ENCODE results near the gene VWF.

DNA sequence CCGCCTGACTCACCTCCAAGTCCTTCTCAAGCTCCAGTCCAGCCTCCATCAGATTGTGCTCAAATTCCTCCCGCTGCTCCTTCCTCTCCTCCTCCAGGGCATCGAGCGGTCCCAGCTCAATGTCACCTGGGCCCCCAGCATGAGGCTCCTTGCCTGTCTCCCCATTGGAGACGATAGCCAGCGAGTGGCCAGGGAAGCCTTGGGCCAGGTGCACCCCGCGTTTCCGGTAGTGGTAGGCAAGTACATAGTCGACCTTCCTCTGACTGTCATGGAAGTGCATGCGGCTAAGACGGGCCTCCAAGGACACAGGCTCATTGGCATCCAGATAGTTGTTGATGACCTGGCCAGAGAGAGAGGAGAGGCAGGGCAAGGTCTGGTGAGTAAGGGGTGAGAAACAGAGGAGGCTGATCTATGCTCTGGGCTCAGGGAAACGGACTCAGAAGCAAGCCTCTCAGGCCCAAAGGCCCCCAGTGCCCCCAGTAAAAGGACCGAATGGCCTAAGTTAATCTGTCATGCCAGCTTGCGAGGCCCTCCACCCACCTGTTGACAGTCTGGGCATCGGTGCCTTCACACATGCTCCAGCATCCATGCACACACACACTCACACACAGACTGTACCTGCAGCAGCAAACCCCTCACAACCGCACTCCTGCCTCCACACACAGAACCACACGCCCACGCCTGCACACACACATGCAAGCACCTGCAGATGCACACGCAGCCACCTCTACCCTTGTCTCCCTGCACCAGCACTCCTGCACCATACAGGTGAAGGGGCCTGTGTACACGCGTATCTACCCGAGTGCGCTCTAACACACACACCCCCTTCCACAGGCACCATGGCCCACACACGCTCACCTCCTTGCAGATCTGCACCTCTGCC is 203.2 kb downstream of the VWF start:
- TF ChIP-seq, protein P1, sequence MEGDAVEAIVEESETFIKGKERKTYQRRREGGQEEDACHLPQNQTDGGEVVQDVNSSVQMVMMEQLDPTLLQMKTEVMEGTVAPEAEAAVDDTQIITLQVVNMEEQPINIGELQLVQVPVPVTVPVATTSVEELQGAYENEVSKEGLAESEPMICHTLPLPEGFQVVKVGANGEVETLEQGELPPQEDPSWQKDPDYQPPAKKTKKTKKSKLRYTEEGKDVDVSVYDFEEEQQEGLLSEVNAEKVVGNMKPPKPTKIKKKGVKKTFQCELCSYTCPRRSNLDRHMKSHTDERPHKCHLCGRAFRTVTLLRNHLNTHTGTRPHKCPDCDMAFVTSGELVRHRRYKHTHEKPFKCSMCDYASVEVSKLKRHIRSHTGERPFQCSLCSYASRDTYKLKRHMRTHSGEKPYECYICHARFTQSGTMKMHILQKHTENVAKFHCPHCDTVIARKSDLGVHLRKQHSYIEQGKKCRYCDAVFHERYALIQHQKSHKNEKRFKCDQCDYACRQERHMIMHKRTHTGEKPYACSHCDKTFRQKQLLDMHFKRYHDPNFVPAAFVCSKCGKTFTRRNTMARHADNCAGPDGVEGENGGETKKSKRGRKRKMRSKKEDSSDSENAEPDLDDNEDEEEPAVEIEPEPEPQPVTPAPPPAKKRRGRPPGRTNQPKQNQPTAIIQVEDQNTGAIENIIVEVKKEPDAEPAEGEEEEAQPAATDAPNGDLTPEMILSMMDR (IDR thresholded peaks at IDR 0.05; ENCODE audit: low read depth, low read length) = no peak
- no peak for TF ChIP-seq MYC (IDR thresholded peaks at IDR 0.05; ENCODE audit: low read depth, low read length)

Data from NB4 (cell line).